NCI-H526 treated with DMSO at 0.1 percent for 48 hours (cell line): ENCODE measurements around the gene ATAD3B.
"Not testable (repeated sequence)": the region's sequence is repeated elsewhere in the genome, so short reads cannot be mapped to it uniquely, and the experiment has no call there.

ENCODE experiments used
- DNase-seq: peaks from one replicate; lab custom pipeline; 2025; lab: John Stamatoyannopoulos, UW

ATAD3B gene

GRCh38 chr1:1510912-1511532 lies 39.5 kb downstream of the ATAD3B start:
- DNase-seq, result peak; percentile 33

- DNase-seq, result peak; percentile 90
Measured at GRCh38 chr1:1511533-1512285, 40.1 kb downstream of the ATAD3B start, which contains the start of gene ATAD3A. ATAD3A (plus strand) TSS chr1:1512162; CDS start chr1:1512269, 107 bp downstream.

- DNase-seq, result not testable (repeated sequence)
Measured at GRCh38 chr1:1512425-1512824, 40.9 kb downstream of the ATAD3B start.

- not testable (repeated sequence) for DNase-seq
Measured at GRCh38 chr1:1513675-1514074, 42.1 kb downstream of the ATAD3B start.

- not testable (repeated sequence) for DNase-seq
Measured at GRCh38 chr1:1514376-1514775, 42.8 kb downstream of the ATAD3B start.

- DNase-seq, result not testable (repeated sequence)
Measured at GRCh38 chr1:1516923-1517322, 45.4 kb downstream of the ATAD3B start.

- DNase-seq, result no peak
Measured at GRCh38 chr1:1517973-1518620, 46.5 kb downstream of the ATAD3B start.

GRCh38 chr1:1518621-1519007 lies 47.0 kb downstream of the ATAD3B start:
- not testable (repeated sequence) for DNase-seq

- DNase-seq, result not testable (repeated sequence)
Measured at GRCh38 chr1:1519805-1520505, 48.4 kb downstream of the ATAD3B start.

- no peak for DNase-seq
Measured at GRCh38 chr1:1521331-1521730, 49.8 kb downstream of the ATAD3B start.

GRCh38 chr1:1522536-1522935 lies 51.0 kb downstream of the ATAD3B start:
- DNase-seq, result not testable (repeated sequence)

- not testable (repeated sequence) for DNase-seq
Measured at GRCh38 chr1:1523226-1523625, 51.7 kb downstream of the ATAD3B start.

- DNase-seq, result not testable (repeated sequence)
Measured at GRCh38 chr1:1523651-1524050, 52.1 kb downstream of the ATAD3B start.

GRCh38 chr1:1524750-1525383 lies 53.3 kb downstream of the ATAD3B start:
- not testable (repeated sequence) for DNase-seq

GRCh38 chr1:1526476-1526875 lies 54.9 kb downstream of the ATAD3B start:
- not testable (repeated sequence) for DNase-seq

- DNase-seq, result no peak
Measured at GRCh38 chr1:1527092-1527816, 55.7 kb downstream of the ATAD3B start.

- DNase-seq, result no peak
Measured at GRCh38 chr1:1528301-1529267, 57.0 kb downstream of the ATAD3B start.

GRCh38 chr1:1529321-1529720 lies 57.8 kb downstream of the ATAD3B start:
- no peak for DNase-seq

GRCh38 chr1:1529936-1530335 lies 58.4 kb downstream of the ATAD3B start:
- DNase-seq, result no peak

- no peak for DNase-seq
Measured at GRCh38 chr1:1531947-1532346, 60.4 kb downstream of the ATAD3B start.
